ENCODE results near the gene ZNF281.
"Not testable (repeated sequence)": the region's sequence is repeated elsewhere in the genome, so short reads cannot be mapped to it uniquely, and the experiment has no call there.

ZNF281 gene

DNA sequence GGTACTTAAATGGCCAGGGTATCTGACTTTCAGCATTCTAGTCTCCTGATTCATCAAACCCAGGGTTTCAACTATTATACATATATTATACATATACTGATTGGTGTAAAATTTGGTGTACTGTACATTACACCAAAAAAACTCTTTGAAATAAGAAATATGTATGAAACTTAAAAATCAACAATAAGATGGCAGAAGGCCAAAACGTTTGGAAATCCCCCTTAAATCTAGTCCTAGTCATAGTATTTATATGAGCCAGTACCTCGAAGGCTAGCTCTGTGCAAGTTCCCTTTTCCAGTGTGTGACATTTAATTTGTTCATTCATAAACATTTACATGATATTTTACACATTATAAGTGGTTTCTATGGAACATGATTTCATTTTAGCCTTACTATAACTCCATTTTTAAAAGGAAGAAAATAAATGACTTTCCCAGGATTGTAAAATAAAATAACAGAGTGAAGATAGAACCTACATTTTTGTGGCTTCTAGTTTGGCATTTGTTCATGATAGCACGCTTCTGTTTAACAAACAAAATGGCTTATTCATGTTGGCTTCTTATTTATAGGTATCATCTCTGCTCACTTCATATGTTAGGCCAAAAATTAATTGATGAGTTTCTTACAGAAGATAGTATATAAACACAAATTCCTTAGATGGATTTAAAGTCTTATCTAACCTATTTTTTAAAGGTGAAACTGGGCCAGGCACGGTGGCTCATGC, 18.8 kb upstream of the ZNF281 start:
- no peak for DNase-seq (ENCODE audit: low spot score)

DNA sequence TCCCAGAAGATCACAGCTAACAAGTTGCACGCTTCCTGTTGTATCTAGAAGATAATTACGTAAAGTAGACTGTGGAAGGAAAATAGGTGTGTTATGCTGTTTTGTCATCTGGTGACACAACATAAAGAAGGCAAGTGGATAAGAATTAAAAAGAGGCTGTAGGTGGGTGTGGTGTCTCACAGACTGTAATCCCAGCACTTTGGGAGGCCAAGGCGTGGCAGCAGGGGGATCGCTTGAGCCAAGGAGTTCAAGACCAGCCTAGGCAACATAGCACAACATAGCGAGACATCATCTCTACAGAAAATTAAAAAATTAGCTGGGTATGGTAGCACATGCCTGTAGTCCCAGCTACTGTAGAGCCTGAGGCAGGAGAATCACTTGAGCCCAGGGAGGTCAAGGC, 17.9 kb upstream of the ZNF281 start:
- DNase-seq (ENCODE audit: low spot score): no peak

DNA sequence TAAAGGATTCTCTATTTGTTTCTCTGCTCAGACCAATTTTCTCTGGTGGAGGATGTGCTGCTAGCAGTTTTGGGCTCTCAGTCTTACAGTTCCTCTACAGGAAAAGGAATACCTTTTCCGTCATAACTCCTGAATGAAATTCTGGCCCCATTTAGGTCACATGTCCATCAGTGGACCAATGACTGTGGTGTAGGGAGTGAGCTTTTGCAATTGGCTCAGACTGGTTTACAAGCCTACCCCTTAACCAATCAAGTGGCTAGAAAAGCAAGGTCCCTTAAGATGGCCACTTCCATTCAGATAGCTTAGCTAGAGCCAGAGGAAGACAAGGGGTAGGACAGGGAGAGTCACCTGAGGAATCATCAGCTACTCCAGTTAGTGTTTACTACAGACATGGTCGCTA, 16.4 kb upstream of the ZNF281 start:
- no peak for DNase-seq (ENCODE audit: low spot score)

DNA sequence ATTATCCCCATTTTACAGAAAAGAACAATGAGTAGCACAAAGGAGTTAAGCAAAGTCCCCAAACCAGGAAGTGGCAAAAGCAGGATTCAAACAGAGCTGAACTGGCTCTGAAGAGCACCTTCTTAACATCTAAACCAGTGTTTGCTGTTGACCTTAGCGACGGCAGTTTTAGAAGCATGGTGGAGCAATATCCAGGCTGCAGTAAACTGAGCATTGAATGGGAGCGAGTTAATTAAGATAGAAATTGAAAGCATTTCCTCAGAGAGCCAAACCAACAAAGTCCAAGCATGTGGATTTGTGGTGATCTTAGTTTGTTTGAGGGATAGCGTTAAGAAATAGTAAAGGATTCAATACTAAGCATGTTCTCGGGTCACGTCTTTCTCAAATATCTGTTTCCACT, 13.4 kb upstream of the ZNF281 start:
- DNase-seq (ENCODE audit: low spot score): no peak

DNA sequence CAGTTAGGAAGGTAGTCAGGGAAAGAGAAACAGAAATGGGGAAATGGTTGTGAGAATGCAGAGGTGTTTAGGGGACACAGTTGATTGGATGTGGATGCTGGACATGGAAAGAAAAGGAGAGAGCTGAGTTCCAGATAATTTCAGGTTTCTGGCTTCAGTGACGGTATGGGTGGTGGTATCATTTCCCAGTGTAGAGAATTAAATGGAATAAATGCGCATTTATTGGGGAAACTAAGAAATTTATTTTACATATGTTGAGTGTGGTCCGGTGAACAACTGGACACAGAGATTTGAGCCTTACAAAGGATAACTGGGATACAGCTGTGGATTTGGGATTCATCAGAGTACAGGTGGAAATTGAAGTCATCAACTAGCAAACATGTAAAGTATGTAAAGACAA, 12.4 kb upstream of the ZNF281 start:
- DNase-seq (ENCODE audit: low spot score): no peak

DNA sequence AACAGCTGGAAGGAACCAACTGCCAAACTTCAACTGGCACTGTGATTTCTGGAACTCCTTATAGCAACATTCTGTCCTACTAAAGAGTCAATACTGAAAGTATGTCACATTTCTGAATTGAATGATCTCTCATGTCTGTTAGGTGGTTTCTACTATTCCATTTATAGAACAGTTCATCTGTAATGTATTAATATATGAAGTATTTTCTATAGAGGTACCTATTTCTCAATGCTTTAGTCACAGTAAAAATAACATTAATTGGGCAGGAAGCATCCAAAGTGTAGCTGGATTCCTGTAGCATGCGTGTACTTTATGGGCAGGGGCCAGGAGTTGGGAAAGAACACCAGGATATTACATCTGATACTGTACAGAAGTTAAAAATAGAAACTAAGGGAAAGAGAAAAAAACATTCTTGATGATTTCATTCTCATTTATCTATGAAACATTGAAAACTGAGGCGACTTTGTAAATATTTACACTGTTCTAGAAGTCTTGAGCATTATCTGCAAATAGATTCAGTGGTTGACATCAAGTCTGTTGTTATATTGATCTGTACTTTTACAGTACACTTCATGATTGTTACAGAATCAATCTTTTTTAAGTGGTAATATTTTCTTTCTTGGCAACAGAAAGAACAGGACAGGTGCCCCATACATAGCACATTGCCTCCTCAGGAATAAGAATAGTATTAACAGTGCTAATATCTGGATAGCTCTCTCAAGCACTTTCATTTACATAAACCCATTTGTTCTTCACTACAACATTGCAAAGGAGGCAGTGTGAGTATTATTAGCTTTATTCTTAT, 6.2 kb upstream of the ZNF281 start:
- peak; percentile 96 for DNase-seq (ENCODE audit: low spot score)

DNA sequence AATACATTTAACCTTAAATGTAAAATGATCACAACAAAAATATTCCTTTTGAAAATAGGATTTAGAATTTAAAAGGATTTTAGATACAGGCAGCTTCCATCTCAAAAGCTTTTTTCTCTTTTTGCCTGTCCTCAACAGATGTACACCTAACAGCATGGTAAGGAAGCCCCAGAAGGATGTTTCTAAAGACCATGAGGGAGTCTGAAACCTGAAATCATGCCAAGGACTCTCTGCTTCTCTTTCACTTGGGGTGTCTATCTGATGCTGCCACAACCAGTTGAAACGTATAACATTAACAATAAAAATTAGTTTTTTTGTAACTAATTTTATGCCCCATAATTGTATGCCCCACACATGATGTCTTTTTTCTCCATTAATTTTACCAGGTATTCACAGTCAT, 5.4 kb upstream of the ZNF281 start:
- no peak for DNase-seq (ENCODE audit: low spot score)

DNA sequence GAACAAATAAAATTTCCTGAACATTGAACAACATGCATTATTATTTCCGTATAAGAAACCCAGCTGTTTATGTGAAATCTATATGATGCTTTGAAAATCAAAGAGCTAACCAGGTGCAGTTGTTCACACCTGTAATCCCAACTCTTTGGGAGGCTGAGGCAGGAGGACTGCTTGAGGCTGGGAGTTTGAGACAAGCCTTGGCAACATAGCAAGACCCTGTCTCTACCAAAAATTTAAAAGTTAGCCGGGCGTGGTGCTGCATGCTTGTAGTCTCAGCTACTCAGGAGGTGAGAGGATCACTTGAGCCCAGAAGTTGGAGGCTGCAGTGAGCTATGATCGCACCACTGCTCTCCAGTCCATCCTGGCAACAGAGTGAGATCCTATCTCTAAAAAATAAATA, 4.8 kb upstream of the ZNF281 start:
- DNase-seq (ENCODE audit: low spot score): no peak

DNA sequence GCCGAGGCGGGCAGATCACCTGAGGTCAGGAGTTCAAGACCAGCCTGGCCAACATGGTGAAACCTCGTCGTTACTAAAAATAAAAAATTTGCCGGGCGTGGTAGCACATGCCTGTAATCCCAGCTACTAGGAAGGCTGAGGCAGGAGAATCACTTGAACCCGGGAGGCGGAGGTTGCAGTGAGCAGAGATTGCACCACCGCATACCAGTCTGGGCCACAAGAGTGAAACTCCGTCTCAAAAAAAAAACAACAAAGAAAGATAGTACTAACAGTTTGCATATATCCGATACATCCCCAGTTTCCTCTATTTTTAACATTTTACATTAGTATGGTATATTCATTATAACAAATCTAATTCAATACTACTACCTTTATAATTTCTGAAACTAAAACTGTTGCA, 3.9 kb upstream of the ZNF281 start:
- DNase-seq (ENCODE audit: low spot score): not testable (repeated sequence)

DNA sequence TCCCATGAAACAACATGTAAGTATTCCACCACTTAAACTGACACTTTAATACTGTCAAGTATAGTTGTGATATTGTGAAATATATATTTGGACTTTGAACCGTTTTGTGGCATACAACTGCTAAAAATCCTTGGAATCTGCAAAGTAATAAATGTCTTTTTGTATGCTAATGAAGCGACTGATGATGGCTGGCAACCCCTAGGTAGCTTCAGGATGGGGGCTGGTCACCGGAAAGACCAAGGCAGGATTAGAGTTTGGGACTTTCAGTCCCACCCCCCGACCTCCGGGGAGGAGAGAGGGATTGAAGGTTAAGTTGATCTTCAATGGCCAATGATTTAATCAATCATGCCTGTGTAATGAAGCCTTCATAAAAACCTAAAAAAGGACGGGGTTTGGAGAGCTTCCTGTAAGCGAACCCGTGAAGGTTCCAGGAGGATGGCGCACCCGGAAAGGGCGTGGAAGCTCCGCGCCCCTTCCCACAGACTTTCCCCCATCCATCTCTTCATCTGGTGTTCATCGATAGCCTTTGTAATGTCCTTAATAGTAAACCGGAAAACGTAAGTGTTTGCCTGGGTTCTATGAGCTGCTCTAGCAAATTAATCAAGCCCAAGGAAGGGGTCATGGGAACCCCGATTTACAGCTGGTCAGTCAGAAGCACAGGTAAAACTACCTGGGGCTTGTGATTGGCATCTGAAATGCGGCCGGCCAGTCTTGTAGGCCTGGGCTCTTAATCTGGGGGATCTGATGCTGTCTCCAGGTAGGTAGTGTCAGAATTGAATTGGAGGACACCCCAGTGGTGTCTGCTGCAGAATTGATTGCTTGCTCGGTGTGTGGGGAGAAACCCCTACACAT, 1.8 kb upstream of the ZNF281 start:
- DNase-seq (ENCODE audit: low spot score): no peak

DNA sequence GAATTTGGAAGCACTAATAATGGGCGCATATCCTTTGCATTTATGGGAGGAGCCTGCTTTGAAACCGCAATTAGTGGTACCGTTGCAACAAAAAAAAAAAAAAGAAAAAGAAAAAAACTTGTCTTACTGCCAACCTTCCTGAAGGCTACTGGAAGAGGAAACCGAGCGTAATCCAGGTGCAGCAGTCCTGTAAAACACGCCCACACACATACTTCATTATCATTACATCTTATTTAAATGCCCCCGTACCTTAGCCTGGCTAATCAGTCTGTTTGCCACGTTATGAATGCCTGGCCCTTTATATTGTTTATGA, 686 bp upstream of the ZNF281 start:
- DNase-seq (ENCODE audit: low spot score): no peak

DNA sequence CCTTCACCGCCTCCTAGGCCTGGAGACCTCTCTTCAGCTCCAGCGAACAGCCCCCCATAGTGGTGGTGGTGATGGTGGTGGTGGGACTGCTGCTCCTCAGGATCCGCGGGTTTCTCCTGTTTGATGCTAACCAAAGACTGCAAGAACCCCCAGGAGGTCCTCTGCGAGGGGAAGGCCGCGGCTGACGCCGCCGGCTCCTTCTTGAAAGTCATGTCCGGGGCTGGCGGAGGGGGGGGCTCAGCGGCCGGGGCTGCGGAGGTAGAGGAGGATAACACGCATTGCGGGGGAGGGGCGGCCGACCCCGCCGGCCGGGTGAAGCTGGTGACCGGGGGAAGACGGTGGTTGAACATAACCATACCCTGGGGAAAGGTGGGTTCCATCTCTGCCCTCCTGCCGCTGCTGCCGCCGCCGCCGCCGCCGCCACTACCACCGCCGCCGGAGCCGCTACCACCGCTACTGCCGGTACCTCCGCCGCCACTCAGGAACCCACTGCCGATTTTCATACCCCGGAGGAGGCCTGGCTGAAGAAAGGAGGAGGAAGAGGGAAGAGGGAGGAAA, 554 bp downstream of the ZNF281 start:
- DNase-seq (ENCODE audit: low spot score): no peak

DNA sequence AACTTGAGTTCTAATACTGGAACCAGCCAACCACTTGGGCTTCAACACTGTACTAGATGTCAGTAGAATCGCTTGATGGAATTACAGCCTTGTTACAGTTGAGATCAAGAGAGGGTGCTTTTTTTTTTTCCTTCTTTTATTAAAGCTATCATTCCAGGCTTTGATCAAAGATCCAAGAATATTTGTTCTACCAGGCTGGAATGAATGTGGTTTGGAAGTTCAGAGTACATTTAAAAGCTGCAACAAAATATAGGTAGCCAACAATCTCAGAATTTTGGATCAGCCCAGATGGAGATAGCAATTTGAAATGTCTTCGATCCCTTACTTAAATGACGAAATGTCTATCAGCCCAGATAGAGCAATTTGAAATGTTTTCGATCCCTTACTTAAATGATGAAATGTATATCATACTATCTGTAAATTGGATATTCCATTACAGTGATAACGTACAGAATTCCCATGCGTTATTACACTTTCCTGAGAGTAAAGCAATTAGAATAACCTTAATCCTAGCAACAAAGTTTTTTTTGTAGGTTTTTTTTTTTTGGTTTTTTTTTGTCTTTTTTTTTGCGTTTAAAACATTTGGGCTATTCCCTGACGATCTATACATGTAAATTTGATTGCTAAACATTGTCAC, 3.6 kb downstream of the ZNF281 start:
- no peak for DNase-seq (ENCODE audit: low spot score)

DNA sequence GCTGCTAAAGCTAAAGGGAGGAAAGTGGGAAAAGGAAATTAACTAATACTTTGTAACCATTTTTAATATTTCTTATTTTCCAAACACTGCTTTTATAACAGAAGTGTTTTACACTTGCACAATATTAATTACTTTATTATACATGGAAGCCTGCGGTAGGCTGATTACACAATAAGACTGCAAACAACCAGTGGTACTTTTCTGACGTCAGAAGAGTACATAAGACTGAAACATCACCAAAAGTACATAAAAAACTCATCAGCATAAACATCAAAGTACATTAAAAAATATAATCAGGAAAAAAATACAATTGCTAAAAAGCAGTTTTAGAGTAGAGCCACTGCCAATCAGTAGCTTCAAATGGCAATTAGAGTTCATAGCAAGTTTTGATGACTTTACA, 4.6 kb downstream of the ZNF281 start:
- DNase-seq (ENCODE audit: low spot score): no peak

DNA sequence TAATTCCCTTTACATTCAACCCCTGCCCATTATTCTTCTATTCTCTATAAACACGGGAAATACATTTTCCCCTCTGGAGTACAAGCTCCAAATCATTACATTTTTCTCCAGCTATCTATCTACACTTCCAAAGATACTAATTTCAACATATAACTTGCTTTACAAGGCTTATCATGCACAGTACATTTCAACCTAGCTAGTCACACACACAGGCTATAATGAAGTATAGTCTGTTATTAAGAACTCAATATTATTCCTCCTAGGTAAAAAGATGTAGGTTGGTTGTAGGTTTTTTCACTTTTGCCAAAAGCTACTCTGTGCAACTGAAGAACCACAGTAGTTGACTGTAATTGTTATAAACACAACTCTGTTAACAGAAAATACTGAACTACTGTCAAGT, 8.1 kb downstream of the ZNF281 start:
- no peak for DNase-seq (ENCODE audit: low spot score)

DNA sequence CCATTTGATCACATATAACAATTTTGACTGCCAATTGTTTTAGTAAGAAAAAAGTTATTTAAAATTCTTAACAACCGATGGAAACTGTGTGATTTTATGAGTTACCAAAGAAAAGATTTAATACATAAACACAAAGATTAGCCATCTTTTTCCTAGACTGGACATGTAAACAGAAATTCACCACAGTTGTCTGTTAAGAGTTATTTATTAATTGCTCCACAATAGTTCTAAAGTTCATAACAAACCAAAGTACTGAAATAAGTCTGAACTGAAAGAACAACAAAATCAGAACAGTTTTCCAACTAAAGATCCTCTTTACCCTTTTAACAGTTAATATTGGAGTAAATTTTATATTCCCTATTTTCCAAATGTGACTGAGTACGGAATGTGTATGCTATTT, 8.6 kb downstream of the ZNF281 start:
- DNase-seq (ENCODE audit: low spot score): no peak

DNA sequence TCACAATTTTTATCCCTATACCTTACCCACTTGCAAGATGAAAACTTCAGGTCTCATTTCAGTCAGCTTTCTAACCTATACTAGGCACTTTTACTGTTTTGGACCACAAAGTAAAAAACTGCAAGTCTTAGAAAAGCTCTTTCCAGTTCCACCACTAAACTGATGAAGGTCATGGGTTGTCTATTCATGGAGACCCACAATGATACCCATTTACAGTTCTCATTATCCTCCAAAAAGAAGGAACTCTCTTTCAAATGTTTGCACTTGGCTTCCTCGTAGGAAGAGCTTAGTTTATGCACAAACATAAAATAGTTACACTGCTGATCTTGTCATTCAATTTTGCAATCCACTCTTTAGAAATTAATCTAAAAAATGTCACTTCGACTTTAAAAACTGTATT, 9.3 kb downstream of the ZNF281 start:
- DNase-seq (ENCODE audit: low spot score): no peak

DNA sequence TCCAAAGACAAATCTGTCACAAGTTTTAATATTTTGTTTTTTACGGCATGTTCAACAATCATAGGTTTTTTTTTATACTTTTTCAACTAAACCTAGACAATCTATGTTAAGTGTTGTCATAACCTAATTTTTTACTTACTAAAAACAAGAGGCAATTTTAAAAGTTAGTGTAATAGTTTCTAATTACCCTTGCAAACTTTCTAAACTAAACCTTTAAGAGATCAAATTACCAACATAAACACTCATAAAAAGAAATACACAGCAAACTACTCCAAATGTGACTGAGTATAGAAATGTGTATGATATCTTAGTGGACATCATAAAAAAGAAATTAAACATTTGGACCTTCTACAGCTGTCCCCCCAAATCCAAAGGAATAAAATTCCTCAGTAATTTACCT, 10.0 kb downstream of the ZNF281 start:
- DNase-seq (ENCODE audit: low spot score): no peak

DNA sequence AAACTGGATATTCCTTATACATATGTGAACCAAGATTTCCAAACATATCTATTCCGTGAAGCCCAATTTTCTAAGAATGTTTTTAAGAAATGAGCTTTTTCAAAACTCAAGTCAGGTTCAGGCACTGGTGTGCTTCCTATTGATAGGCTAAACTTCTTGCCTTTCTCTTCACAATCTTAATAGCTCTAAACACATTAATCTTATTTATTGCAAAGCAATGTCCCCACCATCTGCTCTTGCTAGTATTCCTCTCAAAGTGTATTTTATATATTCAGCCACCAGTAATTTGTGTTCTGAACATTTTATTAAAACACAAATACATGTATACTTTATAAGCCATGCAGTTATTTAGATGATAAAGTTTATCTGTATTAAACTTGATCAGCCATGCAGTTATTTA, 11.5 kb downstream of the ZNF281 start:
- DNase-seq (ENCODE audit: low spot score): no peak

DNA sequence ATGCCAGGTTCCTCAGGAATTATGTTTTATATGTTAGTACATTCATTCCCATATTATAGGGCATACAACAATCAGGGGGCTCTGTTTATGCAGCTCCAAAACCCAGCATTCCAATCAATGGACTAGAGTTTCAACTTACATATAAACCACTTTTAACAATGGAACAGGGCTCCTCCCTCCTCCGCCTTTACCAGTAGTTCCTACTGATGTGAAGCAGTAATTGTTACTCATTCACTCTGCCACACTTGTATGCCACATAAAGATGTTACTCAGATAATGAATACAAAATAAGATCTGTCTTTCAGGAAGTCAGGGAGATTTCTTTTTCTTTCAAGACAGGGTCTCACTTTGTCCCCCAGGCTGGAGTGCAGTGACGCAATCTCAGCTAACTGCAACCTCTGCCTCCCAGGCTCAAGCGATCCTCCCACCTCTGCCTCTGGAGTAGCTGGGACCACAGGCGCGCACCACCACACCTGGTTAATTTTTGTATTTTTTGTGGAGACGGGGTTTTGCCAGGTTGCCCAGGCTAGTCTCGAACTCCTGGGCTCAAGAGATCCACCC, 17.1 kb downstream of the ZNF281 start:
- DNase-seq (ENCODE audit: low spot score): no peak

DNA sequence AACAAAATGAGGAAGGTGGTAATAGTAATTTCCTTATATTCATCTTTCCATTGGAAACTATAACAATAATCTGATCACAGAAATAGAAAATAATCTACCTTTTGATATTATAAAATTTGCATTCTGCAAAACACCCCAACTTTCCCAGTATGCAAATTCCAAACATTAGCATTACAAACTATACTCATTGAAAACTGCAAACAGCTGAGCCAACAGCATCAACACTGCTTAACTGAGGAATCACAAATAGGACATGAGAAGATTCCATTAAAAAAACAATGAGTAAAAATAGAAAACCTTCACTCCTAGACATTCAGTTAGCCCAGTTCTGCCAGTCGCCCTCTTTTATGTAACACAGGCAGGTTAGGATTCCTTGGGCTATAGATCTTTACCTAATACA, 18.1 kb downstream of the ZNF281 start:
- no peak for DNase-seq (ENCODE audit: low spot score)

DNA sequence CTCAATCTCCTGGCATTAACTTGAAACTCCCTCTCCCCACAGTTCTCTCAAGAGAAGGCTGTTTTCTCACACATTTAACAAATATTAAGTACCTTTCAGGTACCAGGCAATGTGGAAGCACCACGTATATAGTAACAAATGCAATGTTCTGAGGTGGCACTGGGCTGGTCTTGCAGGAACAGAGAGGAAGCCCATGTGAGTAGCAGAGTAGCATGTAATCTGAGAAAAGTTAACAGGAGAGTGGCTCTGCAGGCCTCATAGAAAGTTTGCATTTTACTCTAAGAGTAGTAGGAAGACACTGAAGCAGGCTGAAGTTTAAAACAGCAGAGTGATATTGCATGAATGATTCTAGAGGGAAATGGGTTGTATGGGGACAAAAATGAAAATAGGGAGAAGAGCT, 21.0 kb downstream of the ZNF281 start:
- no peak for DNase-seq (ENCODE audit: low spot score)
